Fibroblast of pulmonary artery (primary cell): ENCODE data around the gene FAM222A.
A peak's percentile ranks its signal among the peaks of the same experiment; 100 is the strongest.

Source experiments
- DNase-seq: peaks from one replicate; pipeline ENCODE4 v3.0.0-alpha.2; 2010; ENCODE audit warnings: low read depth
- H3K4me3 ChIP-seq: replicated peaks from 2 replicates; pipeline ENCODE4 v1.5.1; 2011; ENCODE audit warnings: low read depth, mild to moderate bottlenecking, control low read depth, low read length, moderate library complexity
- TF ChIP-seq, protein P1 (sequence below): IDR thresholded peaks from 2 replicates; pipeline ENCODE4 v1.5.1; 2011; ENCODE audit warnings: mild to moderate bottlenecking, control low read depth, low read length, inconsistent platforms; ENCODE audit errors: missing control alignments

FAM222A gene

DNA sequence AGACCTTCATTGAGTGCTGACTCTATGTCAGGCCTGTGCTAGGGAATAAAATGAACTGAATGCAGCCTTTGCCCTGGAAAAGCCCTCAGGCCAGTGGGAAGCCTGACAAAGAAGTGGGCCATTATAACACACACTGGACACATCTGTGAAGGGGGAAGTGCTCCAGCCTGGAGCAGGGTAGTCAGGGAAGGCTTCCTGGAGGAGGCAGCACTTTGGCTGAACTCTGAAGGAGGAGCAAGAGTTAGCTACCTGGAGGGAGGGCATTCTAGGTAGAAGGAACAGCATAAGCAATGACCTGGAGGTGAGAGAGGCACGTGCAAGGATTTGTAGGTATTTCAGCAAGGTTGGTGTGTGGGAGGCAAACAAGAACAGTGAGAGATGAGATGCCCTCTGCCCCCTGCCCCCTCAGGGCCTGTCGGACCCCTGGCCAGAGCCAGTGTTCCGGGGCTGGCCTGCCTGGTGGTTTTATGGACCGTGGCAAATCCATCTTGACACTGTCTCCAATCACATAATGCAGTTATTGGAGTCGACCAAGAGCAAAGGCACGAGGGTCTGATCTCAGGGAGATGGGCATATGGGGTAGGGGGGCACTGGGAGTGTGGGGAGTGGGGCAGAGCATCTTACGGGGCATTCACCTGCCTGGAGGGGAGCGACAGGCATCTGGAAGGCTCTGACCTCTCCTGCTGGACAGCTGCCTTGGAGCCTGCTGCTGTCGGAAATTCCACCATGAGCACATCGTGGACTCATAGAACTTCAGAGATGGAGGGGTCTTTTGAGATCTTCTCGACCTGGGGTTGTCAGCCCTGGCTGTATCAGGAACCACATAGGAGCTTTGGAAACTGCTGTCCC, 2.7 kb upstream of the FAM222A start:
- TF ChIP-seq, protein P1, sequence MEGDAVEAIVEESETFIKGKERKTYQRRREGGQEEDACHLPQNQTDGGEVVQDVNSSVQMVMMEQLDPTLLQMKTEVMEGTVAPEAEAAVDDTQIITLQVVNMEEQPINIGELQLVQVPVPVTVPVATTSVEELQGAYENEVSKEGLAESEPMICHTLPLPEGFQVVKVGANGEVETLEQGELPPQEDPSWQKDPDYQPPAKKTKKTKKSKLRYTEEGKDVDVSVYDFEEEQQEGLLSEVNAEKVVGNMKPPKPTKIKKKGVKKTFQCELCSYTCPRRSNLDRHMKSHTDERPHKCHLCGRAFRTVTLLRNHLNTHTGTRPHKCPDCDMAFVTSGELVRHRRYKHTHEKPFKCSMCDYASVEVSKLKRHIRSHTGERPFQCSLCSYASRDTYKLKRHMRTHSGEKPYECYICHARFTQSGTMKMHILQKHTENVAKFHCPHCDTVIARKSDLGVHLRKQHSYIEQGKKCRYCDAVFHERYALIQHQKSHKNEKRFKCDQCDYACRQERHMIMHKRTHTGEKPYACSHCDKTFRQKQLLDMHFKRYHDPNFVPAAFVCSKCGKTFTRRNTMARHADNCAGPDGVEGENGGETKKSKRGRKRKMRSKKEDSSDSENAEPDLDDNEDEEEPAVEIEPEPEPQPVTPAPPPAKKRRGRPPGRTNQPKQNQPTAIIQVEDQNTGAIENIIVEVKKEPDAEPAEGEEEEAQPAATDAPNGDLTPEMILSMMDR = no peak
- no peak overlapping the region for H3K4me3 ChIP-seq
- no peak for DNase-seq

DNA sequence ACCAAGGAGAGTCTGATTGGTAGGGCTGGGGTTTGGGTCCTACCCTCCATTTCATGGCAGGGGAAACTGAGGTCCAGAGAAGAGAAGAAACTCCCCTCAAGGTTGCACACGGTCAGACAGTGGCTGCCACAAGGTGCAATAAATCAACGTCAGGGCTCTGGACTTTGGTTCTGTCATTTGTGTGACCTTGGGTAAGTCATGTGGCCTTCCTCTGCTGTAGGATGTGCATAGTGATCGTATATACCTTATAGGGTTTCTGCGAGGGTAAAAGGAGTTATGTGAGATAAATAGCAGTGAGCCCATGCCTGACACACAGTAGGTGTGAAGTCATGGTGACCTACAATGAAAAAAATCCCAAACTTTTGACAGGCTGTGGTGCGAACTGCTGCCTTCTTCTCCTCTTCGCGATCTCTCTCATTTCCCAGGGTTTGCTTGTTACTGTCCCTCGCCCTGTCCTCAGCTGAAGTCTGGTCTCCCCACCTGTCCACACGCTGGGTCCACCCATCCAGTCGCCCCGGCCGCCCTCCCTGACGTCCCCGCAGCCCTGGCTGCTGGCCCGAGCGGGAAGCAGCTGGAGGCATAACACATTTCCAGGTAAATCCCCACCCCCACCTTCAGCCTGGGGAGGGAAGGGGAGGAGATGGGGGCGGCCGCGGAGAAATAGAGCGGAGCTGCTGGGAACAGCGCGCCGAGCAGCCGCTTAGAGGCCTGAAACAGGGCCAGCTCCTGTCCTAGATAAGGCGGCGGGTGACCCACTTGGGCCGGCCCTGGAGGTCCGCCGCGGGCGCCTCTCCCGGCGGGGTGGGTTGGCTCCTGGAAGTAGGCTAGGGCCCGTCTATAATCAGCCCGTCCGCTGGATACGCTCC, 1.8 kb upstream of the FAM222A start:
- no peak for DNase-seq
- no peak overlapping the region for H3K4me3 ChIP-seq
- TF ChIP-seq, protein P1 = no peak

DNA sequence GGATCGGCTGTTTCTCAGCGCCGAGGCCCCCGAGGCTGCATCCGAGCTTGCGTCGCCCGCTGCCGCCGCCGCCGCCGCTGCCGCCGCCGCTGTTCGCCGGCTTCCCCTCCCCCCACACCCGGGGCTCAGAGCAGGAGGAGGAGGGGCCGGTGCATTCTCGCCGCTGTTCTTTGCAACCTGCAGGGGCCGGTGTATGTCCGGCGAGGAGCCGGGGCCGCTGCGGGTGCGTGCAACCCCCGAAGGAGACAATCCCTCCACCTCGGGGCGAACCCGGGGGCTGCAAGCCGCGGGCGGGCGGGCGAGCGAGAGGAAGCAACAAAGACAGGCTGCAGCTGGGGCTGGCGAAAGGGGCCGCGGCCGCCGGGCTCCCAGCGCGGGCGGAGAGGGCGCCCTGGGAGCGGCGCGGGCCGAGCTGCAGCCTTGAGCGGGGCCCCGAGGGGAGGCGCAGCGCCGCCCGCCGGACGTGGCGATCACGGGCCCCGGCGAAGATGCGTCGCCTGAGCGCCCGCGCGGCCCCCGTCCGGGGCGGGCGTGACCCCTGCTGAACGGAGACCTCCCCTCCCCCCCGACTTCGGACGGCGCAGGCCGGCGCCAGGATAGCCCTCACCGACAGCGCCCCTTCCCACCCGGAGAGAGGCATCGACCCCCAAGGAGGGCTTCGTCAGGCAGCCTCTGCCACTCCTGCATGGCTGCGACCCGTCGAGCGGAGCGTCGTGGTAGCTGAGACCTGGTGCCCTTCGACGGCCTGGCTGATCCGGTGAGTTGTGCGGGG, 702 bp downstream of the FAM222A start:
- peak overlapping the region; percentile 54 for H3K4me3 ChIP-seq
- peak; percentile 42 for DNase-seq
- TF ChIP-seq, protein P1 = no peak

DNA sequence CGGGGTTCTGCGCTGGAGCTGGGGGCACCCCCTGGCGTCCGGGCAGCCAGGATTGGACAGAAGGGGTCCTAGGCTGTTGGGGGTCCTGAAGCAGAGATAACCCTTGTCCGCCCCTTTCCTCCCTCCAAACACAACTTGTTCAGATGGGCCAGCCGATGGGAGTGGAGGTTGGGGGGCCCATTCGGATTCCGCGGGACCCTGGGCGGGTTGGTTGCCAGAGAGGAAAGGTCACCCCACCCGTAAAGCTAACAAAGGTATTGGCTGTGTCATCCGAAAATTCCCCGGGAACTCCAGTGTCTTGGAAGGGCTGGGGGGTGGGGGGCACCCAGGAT, 1.3 kb downstream of the FAM222A start:
- no peak for DNase-seq
- no peak overlapping the region for H3K4me3 ChIP-seq
- TF ChIP-seq, protein P1 = no peak

DNA sequence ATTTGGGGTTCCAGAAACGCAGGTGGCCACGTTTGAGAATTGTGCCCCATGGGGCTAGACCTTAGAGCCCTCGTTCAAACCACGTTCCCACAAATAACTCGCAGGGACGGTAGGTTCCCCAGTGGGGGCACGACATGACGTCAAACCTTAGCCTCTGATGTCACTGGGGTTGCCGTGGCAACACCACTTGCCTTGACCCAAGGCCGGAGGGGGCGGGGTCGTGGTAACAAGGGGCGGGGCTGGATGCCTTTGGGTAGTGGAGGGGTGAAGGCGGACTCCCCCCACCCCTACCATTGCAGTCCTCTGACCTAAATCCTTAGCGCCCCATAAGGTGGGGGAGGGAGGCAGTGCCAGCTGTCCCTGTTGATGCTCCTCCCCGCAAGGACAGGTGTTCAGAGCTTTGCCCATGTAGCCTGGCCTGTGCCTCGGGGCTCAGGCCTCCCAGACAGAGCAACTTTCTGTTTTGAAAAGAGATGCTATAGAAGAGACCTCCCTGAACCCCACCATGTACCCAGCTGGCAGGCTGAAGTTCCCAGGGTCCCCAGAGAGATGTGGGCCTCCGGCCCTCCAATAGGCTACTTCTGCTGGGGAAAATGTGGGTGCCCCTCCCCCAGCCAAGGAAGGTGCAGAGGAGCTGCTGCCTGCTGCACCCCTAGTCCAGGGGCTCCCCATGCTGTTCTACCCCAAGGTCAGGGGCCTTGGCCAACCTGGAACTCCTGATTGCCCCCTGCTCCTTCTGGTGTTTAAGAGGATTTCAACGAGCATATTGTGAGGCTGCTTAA, 1.9 kb downstream of the FAM222A start:
- DNase-seq = no peak
- TF ChIP-seq, protein P1 = no peak

DNA sequence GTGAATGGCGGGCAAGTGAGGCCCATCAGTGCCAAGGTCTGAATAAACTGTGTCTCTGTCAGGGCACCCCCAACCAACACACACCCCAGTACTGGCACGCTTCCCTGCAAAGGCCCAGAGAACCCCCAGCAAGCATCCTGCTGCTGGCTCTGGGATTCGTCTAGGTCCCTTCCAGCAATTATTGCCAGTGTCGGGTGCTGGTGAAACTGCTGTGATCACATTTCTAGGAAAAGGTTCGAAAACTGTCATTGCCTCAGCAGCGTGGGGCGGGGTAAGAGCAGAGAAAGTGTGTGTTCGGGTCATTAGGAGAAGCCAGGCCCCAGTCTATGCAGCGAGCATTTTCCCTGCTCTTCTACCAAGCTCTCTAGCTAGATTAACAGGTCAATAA, 2.5 kb downstream of the FAM222A start:
- DNase-seq = no peak
- TF ChIP-seq, protein P1 = no peak
- no peak overlapping the region for H3K4me3 ChIP-seq

More for the DNA sequence above, 1.9 kb downstream of the FAM222A start:
- H3K4me3 ChIP-seq = no peak overlapping the region
